Measurements from ENCODE around the gene CNN3. TPM values are rescaled to one million over a fixed set of nuclear protein-coding genes. Genes with fewer than 3 reads are reported as not detected.

CNN3 gene
- total RNA-seq, 1 experiment from 2014 or later = 260 TPM

- intact Hi-C loops (cut with micrococcal nuclease; ENCODE audit: unreplicated experiment) = no loop called here
- BruUV-seq (replicated peaks) = no TSS peak
- POLR2A ChIA-PET (ENCODE audit: low non-redundant PET) = no interaction called here
- Histone ChIP-seq H3K4me1 (ENCODE audit: insufficient read depth, low read length, poor library complexity, severe bottlenecking) (no peaks in the 10 kb centered on the region), H3K27me3 (replicated peaks; ENCODE audit: insufficient read depth, low read depth, low read length, poor library complexity) (no peaks in the 10 kb centered on the region), H3K36me3 (ENCODE audit: insufficient read depth, low read length, poor library complexity, severe bottlenecking) (peaks cover 58% of the 10 kb centered on the region), H3K9me3 (ENCODE audit: low read depth, low read length, poor library complexity, severe bottlenecking) (no peaks in the 10 kb centered on the region), H3K27ac (ENCODE audit: low read depth, low read length, poor library complexity, severe bottlenecking) (no peak overlapping the region), H3K4me3 (ENCODE audit: low read depth, low read length, poor library complexity, severe bottlenecking) (no peak overlapping the region)
- CTCF ChIA-PET = no interaction called here
- no peak for DNase-seq (ENCODE audit: low spot score)
- TF ChIP-seq EZH2 (IDR thresholded peaks at IDR 0.05; ENCODE audit: borderline replicate concordance, low read depth, low read length, poor library complexity, severe bottlenecking) (no peak), CTCF (conservative IDR thresholded peaks at IDR 0.05; ENCODE audit: low read depth, low read length) (no peak)
Observed at GRCh38 chr1:94894630-94895029, 32.3 kb downstream of the CNN3 start.

GRCh38 chr1:94892604-94893254 lies 34.2 kb downstream of the CNN3 start:
- TF ChIP-seq CTCF (conservative IDR thresholded peaks at IDR 0.05; ENCODE audit: low read depth, low read length) = no peak
- no peak for TF ChIP-seq EZH2 (IDR thresholded peaks at IDR 0.05; ENCODE audit: borderline replicate concordance, low read depth, low read length, poor library complexity, severe bottlenecking)
- Histone ChIP-seq H3K36me3 (ENCODE audit: insufficient read depth, low read length, poor library complexity, severe bottlenecking) (peaks cover 39% of the 10 kb centered on the region), H3K27ac (ENCODE audit: low read depth, low read length, poor library complexity, severe bottlenecking) (no peak overlapping the region), H3K4me1 (ENCODE audit: insufficient read depth, low read length, poor library complexity, severe bottlenecking) (no peaks in the 10 kb centered on the region), H3K4me3 (ENCODE audit: low read depth, low read length, poor library complexity, severe bottlenecking) (no peak overlapping the region), H3K9me3 (ENCODE audit: low read depth, low read length, poor library complexity, severe bottlenecking) (no peaks in the 10 kb centered on the region), H3K27me3 (replicated peaks; ENCODE audit: insufficient read depth, low read depth, low read length, poor library complexity) (no peaks in the 10 kb centered on the region)
- no peak for DNase-seq (ENCODE audit: low spot score)
- intact Hi-C loops (cut with micrococcal nuclease; ENCODE audit: unreplicated experiment) = no loop called here
- ChIA-PET POLR2A (ENCODE audit: low non-redundant PET) (no interaction called here), CTCF (interaction anchor here (0.6 kb wide), 1 partner anchor 149 kb away, joined by 4 read pairs; no protein-coding TSS in a partner anchor)
- BruUV-seq (replicated peaks) = no TSS peak

- intact Hi-C loops (cut with micrococcal nuclease; ENCODE audit: unreplicated experiment) = no loop called here
- TF ChIP-seq CTCF (conservative IDR thresholded peaks at IDR 0.05; ENCODE audit: low read depth, low read length) (no peak), EZH2 (IDR thresholded peaks at IDR 0.05; ENCODE audit: borderline replicate concordance, low read depth, low read length, poor library complexity, severe bottlenecking) (no peak)
- H3K36me3 ChIP-seq (ENCODE audit: insufficient read depth, low read length, poor library complexity, severe bottlenecking) = peaks cover 13% of the 10 kb centered on the region
- POLR2A ChIA-PET (ENCODE audit: low non-redundant PET) = no interaction called here
- CTCF ChIA-PET = interaction anchor here (0.7 kb wide), 1 partner anchor 153 kb away, joined by 3 read pairs; no protein-coding TSS in a partner anchor
- H3K9me3 ChIP-seq (ENCODE audit: low read depth, low read length, poor library complexity, severe bottlenecking) = no peaks in the 10 kb centered on the region
- H3K27ac ChIP-seq (ENCODE audit: low read depth, low read length, poor library complexity, severe bottlenecking) = no peak overlapping the region
- H3K4me1 ChIP-seq (ENCODE audit: insufficient read depth, low read length, poor library complexity, severe bottlenecking) = no peaks in the 10 kb centered on the region
- no peak for DNase-seq (ENCODE audit: low spot score)
- no peaks in the 10 kb centered on the region for H3K27me3 ChIP-seq (replicated peaks; ENCODE audit: insufficient read depth, low read depth, low read length, poor library complexity)
- no TSS peak for BruUV-seq (replicated peaks)
- no peak overlapping the region for H3K4me3 ChIP-seq (ENCODE audit: low read depth, low read length, poor library complexity, severe bottlenecking)
Observed at GRCh38 chr1:94888201-94888600, 38.7 kb downstream of the CNN3 start.
